UCSD-AML1 (cell line): ENCODE measurements around the gene SEL1L2.
"Not testable (repeated sequence)": the region's sequence is repeated elsewhere in the genome, so short reads cannot be mapped to it uniquely, and the experiment has no call there.

Experiments used
- DNase-seq: peaks from one replicate; lab custom pipeline; 2025; ENCODE audit not compliant: unreplicated experiment; lab: John Stamatoyannopoulos, UW

SEL1L2 gene, protein sequence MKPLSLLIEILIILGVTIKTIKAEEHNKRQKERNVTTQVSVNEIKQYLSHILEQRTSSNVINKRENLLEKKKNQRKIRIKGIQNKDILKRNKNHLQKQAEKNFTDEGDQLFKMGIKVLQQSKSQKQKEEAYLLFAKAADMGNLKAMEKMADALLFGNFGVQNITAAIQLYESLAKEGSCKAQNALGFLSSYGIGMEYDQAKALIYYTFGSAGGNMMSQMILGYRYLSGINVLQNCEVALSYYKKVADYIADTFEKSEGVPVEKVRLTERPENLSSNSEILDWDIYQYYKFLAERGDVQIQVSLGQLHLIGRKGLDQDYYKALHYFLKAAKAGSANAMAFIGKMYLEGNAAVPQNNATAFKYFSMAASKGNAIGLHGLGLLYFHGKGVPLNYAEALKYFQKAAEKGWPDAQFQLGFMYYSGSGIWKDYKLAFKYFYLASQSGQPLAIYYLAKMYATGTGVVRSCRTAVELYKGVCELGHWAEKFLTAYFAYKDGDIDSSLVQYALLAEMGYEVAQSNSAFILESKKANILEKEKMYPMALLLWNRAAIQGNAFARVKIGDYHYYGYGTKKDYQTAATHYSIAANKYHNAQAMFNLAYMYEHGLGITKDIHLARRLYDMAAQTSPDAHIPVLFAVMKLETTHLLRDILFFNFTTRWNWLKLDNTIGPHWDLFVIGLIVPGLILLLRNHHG

DNA sequence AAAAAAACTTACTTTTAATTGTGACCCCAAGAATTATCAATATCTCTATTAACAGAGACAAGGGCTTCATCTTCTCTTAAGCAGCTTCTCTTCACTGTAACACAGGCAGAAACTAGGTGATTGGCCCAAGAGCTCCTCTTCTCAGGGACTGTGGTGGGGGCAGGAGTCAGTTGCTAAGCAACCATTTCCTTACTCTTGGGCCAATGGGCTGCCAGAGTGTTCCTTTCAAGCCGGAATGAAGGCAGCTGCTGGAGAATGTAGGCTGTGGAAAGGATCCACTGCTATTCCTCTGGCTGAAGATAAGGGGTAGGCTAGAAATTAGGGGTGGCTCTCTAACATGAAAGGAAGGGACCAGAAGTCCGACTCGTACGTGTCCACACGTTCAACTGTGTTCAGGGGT is at the start of gene SEL1L2:
Gene SEL1L2 (minus strand): TSS at position 150 of the 400 bp plus-strand sequence. CDS start 80 bp downstream, at position 70.
- no peak for DNase-seq

DNA sequence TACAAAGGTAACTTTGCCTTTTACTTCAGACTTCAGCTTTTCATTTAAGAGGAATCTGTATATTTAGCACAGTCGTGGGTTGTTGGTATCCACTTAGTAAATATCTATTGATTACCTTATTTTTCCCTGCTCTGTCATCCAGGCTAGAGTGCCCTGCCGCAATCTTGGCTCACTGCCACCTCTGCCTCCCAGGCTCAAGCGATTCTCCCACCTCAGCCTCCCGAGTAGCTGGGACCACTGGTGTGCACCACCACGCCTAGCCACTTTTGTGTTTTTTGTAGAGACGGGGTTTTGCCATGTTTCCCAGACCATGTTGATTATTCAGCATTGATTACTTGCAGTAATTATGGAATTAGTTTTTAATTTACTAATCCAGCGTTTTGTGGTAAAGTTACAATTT is 46.2 kb upstream of the SEL1L2 start:
- DNase-seq: no peak

DNA sequence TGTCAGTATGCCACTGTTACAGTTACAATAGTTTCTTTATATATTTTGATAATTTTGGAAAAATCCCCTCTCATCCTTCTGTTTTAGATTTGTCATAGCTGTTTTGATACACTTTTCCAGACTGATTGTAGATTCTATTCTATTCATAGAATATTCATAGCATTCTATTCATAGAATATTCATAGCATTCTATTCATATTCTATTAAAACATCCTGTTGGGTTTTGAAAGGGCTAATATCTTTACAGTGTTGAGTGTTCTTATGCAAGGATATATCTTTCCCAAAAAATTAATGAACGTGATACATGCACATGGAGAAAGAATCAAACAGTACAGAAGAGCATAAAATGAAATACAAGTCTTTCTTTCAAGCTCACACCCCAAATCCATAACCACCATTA is 42.9 kb upstream of the SEL1L2 start:
- DNase-seq: no peak

DNA sequence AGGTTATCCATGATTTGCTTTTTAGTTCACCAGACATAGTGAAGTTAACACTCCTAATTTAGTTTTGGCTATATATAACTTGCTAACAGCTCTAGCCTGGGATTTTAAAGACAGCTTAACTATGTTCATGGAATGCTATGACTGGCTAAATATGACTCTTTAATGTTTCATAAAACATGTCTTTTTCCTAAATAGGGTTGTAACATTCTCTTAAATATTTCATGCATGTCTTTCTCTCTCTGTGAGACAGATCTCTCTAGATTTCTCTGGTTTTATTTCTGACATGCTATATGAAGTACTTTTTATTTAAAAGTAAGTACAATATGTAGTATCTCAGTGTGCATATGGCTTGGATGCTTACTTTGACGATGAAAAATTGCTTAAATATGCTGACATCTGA is 40.6 kb upstream of the SEL1L2 start:
- DNase-seq: no peak

DNA sequence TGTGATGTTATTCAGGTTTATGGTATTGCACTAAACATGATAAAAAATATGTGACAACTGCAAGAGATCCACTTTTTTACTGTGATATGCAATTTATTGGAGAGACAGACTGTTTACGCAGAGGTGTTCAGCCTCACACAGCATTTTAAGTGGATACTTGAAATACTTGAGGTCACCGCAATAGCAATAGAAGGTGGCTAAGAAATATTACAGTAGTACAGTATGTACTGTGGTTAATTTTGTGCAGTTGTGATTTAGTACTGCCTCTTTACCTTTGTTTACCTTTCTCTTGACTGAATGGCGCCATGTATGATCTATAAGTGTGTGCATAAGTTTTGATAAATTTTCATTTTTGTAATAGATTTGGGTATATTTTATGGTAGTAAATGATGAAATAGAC is 22.3 kb upstream of the SEL1L2 start:
- no peak for DNase-seq

DNA sequence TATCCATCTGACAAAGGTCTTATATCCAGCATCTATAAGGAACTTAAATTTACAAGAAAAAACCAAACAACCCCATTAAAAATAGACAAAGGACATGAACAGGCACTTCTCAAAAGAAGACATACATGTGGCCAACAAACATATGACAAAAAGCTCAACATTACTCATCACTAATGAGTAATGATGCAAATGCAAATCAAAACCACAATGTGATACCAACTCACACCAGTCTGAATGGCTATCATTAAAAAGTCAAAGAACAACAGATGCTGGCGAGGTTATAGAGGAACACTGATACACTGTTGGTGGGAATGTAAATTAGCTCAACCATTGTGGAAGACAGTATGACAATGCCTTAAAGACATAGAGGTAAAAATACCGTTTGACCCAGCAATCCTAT is 18.8 kb upstream of the SEL1L2 start:
- no peak for DNase-seq

DNA sequence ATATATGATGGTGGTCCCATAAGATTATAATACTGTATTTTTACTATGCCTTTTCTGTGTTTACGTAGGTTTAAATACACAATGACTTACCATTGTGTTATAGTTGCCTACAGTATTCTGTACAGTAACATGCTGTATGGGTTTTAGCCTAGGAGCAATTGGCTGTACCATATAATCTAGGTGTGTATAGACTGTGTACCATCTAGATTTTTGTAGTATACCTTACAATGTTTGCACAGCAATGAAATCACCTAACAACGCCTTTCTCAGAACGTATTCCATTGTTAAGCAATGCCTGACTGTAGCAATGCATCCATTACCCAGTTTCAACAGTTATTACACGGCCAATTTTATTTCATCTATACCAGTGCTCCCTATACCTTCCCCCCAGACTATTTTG is 15.6 kb upstream of the SEL1L2 start:
- no peak for DNase-seq

DNA sequence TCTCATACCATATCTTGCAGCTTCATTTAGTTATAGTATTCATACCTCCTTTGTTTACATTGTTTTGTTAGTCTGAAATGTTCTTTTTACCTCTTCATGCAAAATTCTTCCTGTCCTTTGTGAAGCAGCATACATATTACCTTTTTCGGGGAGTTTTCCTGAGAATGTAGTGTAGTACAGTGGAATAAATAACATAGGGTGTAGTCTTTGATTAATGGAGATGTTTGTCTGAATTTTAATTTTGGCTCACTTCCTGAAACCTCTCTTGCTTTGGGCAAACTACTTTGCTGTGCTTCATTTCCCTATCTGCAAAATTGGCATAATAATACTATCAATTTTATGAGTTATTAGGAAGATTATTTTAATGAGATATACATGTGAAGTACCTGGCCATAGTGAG is 10.5 kb upstream of the SEL1L2 start:
- no peak for DNase-seq

DNA sequence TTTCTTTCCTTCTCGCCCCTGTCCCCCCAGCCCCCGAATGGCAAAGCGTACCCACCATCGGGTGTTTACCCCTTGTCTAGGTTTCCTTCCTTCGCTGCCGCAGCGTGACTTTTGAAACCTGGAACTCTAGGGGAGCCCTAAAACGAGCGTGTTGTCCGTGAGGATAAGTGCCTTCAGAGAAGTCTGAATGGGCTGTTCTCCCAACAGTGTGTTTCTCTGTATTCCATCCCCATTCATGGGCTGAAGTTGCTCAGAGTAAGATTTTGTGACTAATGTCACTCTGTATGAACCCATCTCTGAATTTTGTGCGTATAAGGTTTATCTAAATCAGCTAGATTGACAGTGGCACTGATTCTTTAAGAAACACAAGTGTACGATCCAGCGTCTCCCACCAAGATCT is 5.9 kb upstream of the SEL1L2 start:
- DNase-seq: no peak

DNA sequence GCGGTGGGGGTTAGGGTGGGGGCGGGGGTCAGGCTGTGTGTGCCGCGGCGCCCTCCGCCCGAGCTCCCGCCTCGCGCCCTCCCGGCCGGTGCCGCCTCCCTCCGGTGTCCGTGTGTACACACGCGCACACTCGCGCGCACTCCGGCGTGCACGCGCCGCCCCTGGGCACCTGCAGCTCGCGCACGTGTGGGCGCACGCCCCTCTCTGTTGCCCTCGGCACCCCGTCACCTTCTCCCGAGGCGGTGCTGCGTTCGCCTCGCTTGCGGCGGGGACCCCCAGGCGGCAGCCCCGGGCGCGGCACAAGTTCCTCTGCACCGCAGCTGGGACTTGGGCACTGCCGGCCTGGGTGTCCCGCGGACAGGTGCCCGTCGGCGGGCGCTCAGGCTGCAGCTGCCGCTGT is 5.4 kb upstream of the SEL1L2 start:
- no peak for DNase-seq

DNA sequence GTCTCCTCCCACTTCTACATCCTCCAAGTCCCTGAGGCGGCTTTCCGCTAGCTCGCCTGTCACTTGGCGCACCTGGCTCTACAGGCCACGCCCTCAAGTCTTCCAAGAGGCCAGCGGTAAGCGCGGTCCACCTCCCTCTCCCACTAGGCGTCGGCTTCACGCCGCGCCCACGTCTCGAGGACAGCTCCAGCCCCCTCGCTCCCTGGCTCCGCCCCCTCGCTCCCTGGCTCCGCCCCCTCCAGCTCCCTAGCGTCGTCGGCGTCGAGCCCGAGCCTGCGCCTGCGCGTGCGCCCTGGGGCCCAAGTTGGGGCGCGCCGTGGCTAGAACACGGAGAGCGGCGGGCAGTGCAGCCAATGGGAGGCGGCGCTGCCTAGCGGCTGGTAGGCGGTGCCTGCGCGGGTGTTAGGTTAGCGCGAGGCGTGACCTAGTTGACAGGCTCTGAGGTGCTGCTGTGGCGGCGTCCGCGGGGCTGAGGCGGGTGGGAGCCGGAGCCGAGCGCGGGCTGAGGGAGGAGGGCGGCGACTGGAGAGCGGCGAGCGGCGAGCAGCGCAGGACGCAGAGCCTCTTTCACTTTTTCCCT is 4.8 kb upstream of the SEL1L2 start, which contains the start of gene MACROD2:
Gene MACROD2 (plus strand): TSS at position 431 of the 580 bp plus-strand sequence.
- DNase-seq: no peak

DNA sequence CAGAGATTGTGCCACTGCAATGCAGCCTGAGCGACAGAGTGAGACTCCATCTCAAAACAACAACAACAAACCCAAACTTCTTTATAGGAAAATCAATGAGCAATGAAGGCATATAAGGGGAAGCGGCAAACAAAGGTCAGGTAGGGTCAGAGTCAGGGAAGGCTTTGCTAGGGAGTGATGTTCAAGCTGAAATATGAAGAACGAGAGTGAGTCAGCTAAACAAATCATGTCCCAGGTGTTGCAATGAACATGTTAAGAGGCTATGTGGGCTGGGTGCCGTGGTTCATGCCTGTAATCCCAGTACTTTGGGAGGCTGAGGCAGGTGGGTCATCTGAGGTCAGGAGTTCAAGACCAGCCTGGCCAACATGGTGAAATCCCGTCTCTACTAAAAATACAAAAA is 1.5 kb upstream of the SEL1L2 start:
- DNase-seq: not testable (repeated sequence)

DNA sequence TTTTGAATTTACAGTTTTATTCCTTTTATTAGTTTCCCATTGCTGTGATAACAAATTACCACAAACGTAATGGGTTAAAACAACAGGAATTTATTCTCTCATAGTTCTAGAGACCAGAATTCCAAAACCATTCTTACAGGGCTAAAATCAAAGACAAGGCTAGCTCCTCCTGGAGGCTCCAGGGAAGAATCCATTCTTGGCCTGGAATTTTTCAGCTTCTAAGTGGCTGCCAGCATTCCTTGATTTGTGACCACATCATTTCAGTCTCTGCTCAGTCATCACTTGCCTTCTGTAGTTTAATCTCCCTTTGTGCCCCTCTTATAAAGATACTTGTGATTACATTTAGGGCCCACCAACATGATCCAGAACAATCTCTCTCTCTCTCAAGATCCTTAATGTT is 897 bp upstream of the SEL1L2 start:
- DNase-seq: no peak

DNA sequence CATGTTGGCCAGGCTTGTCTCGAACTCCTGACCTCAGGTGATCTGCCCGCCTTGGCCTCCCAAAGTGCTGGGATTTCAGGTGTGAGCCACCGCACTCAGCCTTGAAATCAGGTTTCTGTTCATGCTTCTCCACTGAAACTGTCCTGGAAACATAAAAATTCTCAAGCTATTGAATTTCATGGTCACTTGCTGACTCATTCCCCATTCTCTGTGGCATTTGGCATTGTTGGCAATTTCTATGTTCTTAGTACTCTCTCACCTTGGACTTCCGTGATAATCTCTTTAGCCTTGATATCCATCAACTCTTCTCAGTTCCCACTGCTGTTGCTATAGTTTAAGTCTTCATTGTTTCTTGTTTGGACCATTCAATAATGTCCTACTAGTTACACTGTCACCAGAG is 6.2 kb downstream of the SEL1L2 start:
- DNase-seq: no peak

DNA sequence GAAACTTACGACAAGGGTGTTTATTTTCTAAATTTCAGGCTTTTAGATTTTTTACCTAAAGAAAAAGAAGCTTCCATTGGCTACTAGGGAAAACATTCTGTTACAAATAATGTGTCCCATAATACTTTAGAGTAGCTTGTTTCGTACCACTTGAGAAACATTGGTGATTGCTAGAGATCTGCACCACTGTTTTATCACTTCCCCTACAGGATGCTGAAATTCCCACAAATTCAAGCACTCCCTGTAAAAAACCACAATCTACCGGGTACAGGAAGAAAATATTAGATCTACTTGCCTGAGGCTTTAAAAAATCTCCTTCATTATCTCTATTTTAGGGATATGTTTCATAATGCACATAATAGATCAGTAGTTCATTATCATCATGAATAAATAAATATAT is 29.9 kb downstream of the SEL1L2 start:
- DNase-seq: no peak

DNA sequence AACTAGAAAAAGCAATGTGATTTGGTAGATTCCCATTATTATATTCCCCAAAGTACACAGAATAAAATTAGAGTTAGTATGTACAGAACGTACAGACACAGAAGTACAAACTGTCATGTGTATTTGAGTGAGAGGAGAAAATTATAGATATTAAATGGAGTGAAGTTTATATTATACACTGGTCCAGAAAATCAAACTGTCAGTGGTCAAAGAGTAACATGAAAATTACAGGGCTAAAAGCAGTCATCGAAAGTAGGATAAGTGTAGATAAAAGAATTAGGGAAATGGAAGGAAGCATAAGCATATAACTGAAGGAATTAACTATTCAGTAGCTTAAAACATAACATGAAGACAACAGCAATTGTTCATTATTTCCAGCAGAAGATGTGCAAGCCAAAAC is 30.3 kb downstream of the SEL1L2 start:
- no peak for DNase-seq

DNA sequence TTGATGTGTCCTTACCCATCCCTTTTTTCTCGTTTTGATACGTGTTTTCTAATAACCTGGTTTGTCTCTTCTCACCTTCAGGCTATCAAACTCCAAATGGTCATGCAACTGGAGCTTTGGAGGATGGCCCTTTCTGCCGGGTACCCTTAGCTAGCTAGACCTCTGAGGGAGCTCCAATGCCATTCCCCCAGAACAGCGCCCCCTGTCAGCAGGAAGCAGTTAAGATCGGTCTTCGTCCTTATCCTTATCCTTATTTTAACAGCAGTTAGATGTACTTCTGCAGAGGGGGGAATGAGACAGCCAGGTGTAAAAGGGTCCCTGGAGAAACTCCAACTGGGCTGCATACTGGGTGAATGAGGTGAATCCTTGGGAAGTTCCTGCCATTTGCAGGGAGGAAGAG is 37.2 kb downstream of the SEL1L2 start:
- no peak for DNase-seq

DNA sequence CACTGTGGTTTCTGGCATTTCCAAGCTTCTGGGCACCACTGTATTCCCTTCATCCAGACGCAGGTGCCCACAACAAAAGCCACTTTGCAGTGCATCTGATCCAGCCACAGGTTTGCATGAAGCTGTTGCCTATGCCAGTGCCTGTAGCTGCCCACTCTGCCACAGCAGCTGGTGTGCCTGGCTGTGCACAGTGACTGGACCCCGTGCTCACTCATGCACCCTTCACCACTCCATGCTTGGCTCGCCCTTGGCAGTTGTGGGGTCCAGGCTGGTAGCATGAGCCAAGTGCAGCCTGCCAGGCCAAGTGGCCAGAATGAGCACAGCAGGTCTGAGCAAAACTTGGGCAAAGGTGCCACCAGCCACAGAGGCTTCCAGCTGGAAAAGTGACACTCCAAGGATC is 42.7 kb downstream of the SEL1L2 start:
- no peak for DNase-seq

DNA sequence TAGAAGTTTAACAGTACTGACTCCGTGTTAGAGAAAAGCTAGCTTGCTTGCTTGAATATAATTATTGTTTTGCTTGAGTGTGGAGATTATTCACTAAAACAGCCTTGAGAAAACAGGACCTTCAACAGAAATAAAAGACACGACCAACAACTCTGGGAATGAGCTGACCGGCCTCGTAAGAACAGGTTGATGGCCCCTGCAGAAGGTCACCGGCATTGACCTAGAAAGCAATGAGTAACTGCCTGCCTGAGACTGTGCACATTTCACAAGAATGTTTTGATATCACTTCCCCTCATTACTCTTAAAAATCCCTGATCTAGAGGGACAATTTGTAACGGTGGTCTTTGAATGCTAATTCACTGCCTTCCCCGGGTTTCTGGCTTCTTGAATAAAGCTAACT is 49.4 kb downstream of the SEL1L2 start:
- DNase-seq: no peak

DNA sequence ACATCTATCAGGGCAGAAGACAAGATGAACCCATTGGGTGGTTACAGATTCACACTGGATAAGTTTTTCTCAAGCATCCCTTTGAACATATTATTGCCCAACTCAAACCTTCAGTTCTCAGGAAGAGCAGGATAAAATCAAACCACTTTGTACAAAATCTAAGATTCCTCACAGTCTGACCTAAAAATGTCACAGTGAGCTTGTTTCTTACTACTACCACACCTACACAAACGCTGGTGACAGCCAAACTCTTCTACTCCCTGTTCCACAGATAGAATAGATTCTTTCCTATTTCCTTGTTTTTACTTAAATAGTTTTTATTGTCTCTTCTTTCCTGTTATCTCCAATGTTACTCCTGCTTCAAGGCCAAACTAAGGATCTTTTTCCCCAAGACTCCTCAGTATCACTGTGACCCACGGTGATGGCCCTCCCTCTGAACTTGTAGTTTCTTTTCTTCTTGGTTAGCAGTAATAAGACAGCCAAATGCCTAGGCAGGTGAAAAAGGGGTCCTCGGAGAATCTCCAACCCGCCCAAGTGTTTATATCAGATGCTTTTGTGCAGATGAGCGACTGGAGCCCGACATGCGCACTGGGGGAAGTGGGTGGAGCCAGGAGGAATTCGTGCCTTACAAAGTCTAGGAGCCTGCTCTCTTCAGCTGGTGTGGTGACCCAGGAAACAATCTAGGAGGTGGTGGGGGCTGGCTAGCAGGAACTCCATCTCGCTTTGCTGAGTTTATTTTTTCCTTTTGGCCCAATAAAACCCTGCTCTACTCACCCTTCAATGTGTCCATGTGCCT is 53.4 kb downstream of the SEL1L2 start:
- DNase-seq: no peak
